Transverse colon (tissue), 4 donors: ENCODE data around the gene PADI6.

Experiments used
- EP300 ChIP-seq: sonication (generic); formaldehyde crosslinking; IDR thresholded peaks from one replicate; pipeline ENCODE4 v1.6.1; 2017; ENCODE audit warnings: antibody characterized with exemption, low read depth
- POLR2AphosphoS5 ChIP-seq, 3 donors: sonication (generic); formaldehyde crosslinking; IDR thresholded peaks; one replicate each; pipeline ENCODE4 v1.6.1; 2016; ENCODE audit warnings: antibody characterized with exemption in 3 of 3
- TF ChIP-seq, protein P1 (sequence below), 5 experiments: fragments of 200-600 bp in 3 of 5; fragments of 450-650 bp in 2 of 5; sonication (generic) in 3 of 5; IDR thresholded peaks; 1 replicate in 2 of 5; 2 replicates in 3 of 5; pipeline ENCODE4 v1.5.1; 2016 to 2017; ENCODE audit warnings: antibody characterized with exemption in 5 of 5, inconsistent platforms in 3 of 5, mild to moderate bottlenecking in 2 of 5, moderate library complexity in 1 of 5

- TF ChIP-seq POLR2AphosphoS5 (IDR thresholded peaks at IDR 0.05) (no peak), EP300 (no peak)
- TF ChIP-seq, protein P1, sequence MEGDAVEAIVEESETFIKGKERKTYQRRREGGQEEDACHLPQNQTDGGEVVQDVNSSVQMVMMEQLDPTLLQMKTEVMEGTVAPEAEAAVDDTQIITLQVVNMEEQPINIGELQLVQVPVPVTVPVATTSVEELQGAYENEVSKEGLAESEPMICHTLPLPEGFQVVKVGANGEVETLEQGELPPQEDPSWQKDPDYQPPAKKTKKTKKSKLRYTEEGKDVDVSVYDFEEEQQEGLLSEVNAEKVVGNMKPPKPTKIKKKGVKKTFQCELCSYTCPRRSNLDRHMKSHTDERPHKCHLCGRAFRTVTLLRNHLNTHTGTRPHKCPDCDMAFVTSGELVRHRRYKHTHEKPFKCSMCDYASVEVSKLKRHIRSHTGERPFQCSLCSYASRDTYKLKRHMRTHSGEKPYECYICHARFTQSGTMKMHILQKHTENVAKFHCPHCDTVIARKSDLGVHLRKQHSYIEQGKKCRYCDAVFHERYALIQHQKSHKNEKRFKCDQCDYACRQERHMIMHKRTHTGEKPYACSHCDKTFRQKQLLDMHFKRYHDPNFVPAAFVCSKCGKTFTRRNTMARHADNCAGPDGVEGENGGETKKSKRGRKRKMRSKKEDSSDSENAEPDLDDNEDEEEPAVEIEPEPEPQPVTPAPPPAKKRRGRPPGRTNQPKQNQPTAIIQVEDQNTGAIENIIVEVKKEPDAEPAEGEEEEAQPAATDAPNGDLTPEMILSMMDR (IDR thresholded peaks at IDR 0.05): peak; percentile 97 to 100 (median 99)
These were observed 47.8 kb downstream of the PADI6 start for GRCh38 chr1:17419626-17420328.
